GM12878 (cell line): ENCODE data around the gene DNMT3A. TPM values are rescaled to one million over a fixed set of nuclear protein-coding genes. Genes with fewer than 3 reads are reported as not detected.

Source experiments
- ATAC-seq: fragments of 200-7000 bp; cut with Tn5 transposase; 3 replicates; pipeline ENCODE4 v1.9.1; 2020; ENCODE audit warnings: mild to moderate bottlenecking, moderate library complexity
- BruUV-seq: library from RNA; stranded (reverse); fragments of 400-500 nt; replicated peaks from 2 replicates; lab custom pipeline; 2021; lab: Mats Ljungman, UMichigan
- CTCF ChIA-PET: fragments of 300-600 bp; sonication (Branson Sonifier 250); formaldehyde crosslinking; extraction: SDS; loops from one replicate; lab custom pipeline; 2021; ENCODE audit warnings: inconsistent platforms; lab: Yijun Ruan, JAX
- POLR2A ChIA-PET: fragments of 350-600 bp; formaldehyde crosslinking; extraction: SDS; loops from one replicate; lab custom pipeline; 2021; ENCODE audit warnings: inconsistent platforms; lab: Charles Lee
- RAD21 ChIA-PET: fragments of 300-600 bp; sonication (Branson Sonifier 250); formaldehyde crosslinking; loops from one replicate; lab custom pipeline; 2023; ENCODE audit warnings: antibody characterized with exemption; ENCODE audit not compliant: unreplicated experiment; lab: Charles Lee
- SMC1A ChIA-PET: fragments of 300-600 bp; sonication (Branson Sonifier 250); formaldehyde crosslinking; loops from one replicate; lab custom pipeline; 2023; ENCODE audit not compliant: unreplicated experiment, uncharacterized antibody; lab: Charles Lee
- DNase-seq: peaks from one replicate; pipeline ENCODE4 v3.0.0-alpha.2; 2011; ENCODE audit warnings: low read depth, low spot score
- FAIRE-seq: peaks from 3 replicates; lab custom pipeline; 2011; peaks lifted over from hg19 to GRCh38; lab: Jason Lieb, UNC
- H2AFZ ChIP-seq: 2 replicates; pipeline ENCODE4 v1.6.0; 2011; ENCODE audit warnings: low read depth, low read length, control low read depth; ENCODE audit not compliant: control insufficient read depth
- H3K27ac ChIP-seq: 2 replicates; pipeline ENCODE4 v1.5.1; 2011; ENCODE audit warnings: control low read depth; ENCODE audit not compliant: control insufficient read depth, insufficient read depth
- H3K27me3 ChIP-seq, 2 experiments: replicated peaks in 1 of 2; 2 replicates each; pipeline versions ENCODE4 v1.6.0 to v1.6.1; 2011; ENCODE audit warnings: low read length in 1 of 2; ENCODE audit not compliant: control insufficient read depth in 2 of 2, insufficient read depth in 2 of 2
- H3K36me3 ChIP-seq, 2 experiments: 2 replicates each; pipeline ENCODE4 v1.5.1; 2011; ENCODE audit warnings: low read length in 1 of 2; ENCODE audit not compliant: control insufficient read depth in 2 of 2, insufficient read depth in 2 of 2
- H3K4me1 ChIP-seq: 2 replicates; pipeline ENCODE4 v1.6.1; 2011; ENCODE audit warnings: mild to moderate bottlenecking, low read length, moderate library complexity, mixed read lengths; ENCODE audit not compliant: control insufficient read depth, insufficient read depth
- H3K4me2 ChIP-seq: 2 replicates; pipeline ENCODE4 v1.6.0; 2011; ENCODE audit warnings: control low read depth; ENCODE audit not compliant: control insufficient read depth, insufficient read depth
- H3K4me3 ChIP-seq: fragments of 200-600 bp; sonication (generic); 2 replicates; pipeline ENCODE4 v1.5.1; 2016
- H3K79me2 ChIP-seq: 2 replicates; pipeline ENCODE4 v1.6.0; 2011; ENCODE audit warnings: low read length; ENCODE audit not compliant: control insufficient read depth, insufficient read depth
- H3K9ac ChIP-seq: 2 replicates; pipeline ENCODE4 v1.8.0; 2011; ENCODE audit warnings: low read length, control low read depth, mixed read lengths; ENCODE audit not compliant: control insufficient read depth, insufficient read depth
- H3K9me3 ChIP-seq: replicated peaks from 3 replicates; pipeline ENCODE4 v1.5.1; 2011; ENCODE audit warnings: mild to moderate bottlenecking, low read length; ENCODE audit not compliant: control insufficient read depth, insufficient read depth
- H4K20me1 ChIP-seq: 2 replicates; pipeline ENCODE4 v1.6.0; 2011; ENCODE audit not compliant: control insufficient read depth, insufficient read depth
- PAX5 ChIP-seq: IDR thresholded peaks from 2 replicates; pipeline ENCODE4 v1.6.1; 2011; ENCODE audit warnings: low read depth, low read length, borderline replicate concordance
- WGBS: methylation state at CpG from one replicate; pipeline ENCODE4 v1.1.6; 2016; ENCODE audit warnings: low lambda C conversion rate; ENCODE audit not compliant: insufficient replicate concordance, insufficient coverage; ENCODE audit errors: missing lambda C conversion rate; 5-methylcytosine and 5-hydroxymethylcytosine counted together
- in situ Hi-C: fragments of 300-500 bp; cut with MboI; formaldehyde crosslinking; loops from 9 replicates; pipeline ENCODE4 v1.14.3; 2018; ENCODE audit warnings: mixed read lengths
- intact Hi-C: fragments of 100-400 bp; cut with micrococcal nuclease; formaldehyde crosslinking; loops from one replicate; pipeline ENCODE4 v1.14.2; 2022; ENCODE audit not compliant: unreplicated experiment
- polyA plus RNA-seq, 11 experiments: library from polyadenylated mRNA; depleted of rRNA in 4 of 11; unstranded in 6 of 11; stranded (reverse) in 5 of 11; fragments of >200 nt; fragmentation: Nextera tagmentation in 4 of 11; fragmentation: Illumina TruSeq in 1 of 11; extraction: Ambion mirVana in 4 of 11; extraction: Trizol in 1 of 11; gene quantifications; 1 replicate in 1 of 11; 2 replicates in 10 of 11; pipeline versions ENCODE4 v1.2.1 to v1.2.3, GENCODE V29; 2011 to 2016; ENCODE audit warnings: inconsistent platforms in 2 of 11, missing spikeins in 2 of 11, low read depth in 1 of 11
- total RNA-seq, 4 experiments: library from RNA; depleted of rRNA in 3 of 4; stranded (reverse); fragments of >200 nt in 3 of 4; fragmentation: Illumina TruSeq in 1 of 4; extraction: Trizol in 1 of 4; gene quantifications; 2 replicates each; pipeline versions ENCODE4 v1.2.1 to v1.2.3, GENCODE V29; 2013 to 2021
- TF ChIP-seq, protein P1 (sequence below): fragments of 450-650 bp; IDR thresholded peaks from 2 replicates; pipeline ENCODE4 v1.6.1; 2017; ENCODE audit warnings: low read depth, mild to moderate bottlenecking, moderate library complexity

Gene DNMT3A
- total and polyA plus RNA-seq, 10 of the 15 experiments (the other 5 are each of a cell fraction or from before 2014, with no cell fraction given): 7.4 to 51.6 (median 17.4) TPM

- intact Hi-C loops: loop anchor here (5.0 kb wide), 2 partner anchors 39 to 264 kb away; partner anchors contain the start of gene DNMT3A
- no peaks in the 10 kb centered on the region for H3K9me3 ChIP-seq
- in situ Hi-C loops: loop anchor here (5.0 kb wide), 1 partner anchor 114 kb away; no protein-coding TSS in a partner anchor
- H4K20me1 ChIP-seq: no peaks in the 10 kb centered on the region
- ChIA-PET CTCF (interaction anchor here (0.7 to 5.8 kb wide), 6 partner anchors 9 to 361 kb away, joined by 3 to 59 read pairs (median 4); no protein-coding TSS in a partner anchor), POLR2A (interaction anchor here (1.2 to 1.5 kb wide), 4 partner anchors 9 to 58 kb away, joined by 3 to 5 read pairs (median 4); no protein-coding TSS in a partner anchor), SMC1A (interaction anchor here (0.6 to 4.1 kb wide), 7 partner anchors 9 to 281 kb away, joined by 3 to 35 read pairs (median 5); no protein-coding TSS in a partner anchor), RAD21 (interaction anchor here (1.3 to 3.0 kb wide), 2 partner anchors 26 to 96 kb away, joined by 4 to 41 read pairs; no protein-coding TSS in a partner anchor)
- no peak overlapping the region for H3K4me3 ChIP-seq
- FAIRE-seq (no peak), ATAC-seq (no peak), DNase-seq (no peak)
- BruUV-seq: no TSS peak
- no peaks in the 10 kb centered on the region for H3K79me2 ChIP-seq
- no peak overlapping the region for H3K27ac ChIP-seq
- WGBS: 97% methylated on average over 21 of the region's 21 CpGs
- H3K4me1 ChIP-seq: peaks cover 30% of the 10 kb centered on the region
- no peaks in the 10 kb centered on the region for H3K27me3 ChIP-seq
- no peak overlapping the region for H2AFZ ChIP-seq
- TF ChIP-seq, protein P1, sequence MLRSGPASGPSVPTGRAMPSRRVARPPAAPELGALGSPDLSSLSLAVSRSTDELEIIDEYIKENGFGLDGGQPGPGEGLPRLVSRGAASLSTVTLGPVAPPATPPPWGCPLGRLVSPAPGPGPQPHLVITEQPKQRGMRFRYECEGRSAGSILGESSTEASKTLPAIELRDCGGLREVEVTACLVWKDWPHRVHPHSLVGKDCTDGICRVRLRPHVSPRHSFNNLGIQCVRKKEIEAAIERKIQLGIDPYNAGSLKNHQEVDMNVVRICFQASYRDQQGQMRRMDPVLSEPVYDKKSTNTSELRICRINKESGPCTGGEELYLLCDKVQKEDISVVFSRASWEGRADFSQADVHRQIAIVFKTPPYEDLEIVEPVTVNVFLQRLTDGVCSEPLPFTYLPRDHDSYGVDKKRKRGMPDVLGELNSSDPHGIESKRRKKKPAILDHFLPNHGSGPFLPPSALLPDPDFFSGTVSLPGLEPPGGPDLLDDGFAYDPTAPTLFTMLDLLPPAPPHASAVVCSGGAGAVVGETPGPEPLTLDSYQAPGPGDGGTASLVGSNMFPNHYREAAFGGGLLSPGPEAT: no peak
- 0 out of 2 replicates have a peak, but pooled peaks have one; percentile 1 for TF ChIP-seq PAX5
- no peak overlapping the region for H3K9ac ChIP-seq
- H3K36me3 ChIP-seq: peaks cover 10 to 23% of the 10 kb centered on the region in 2 experiments; a peak in 3 of 4 replicates
- H3K4me2 ChIP-seq: no peak overlapping the region; the same call in 1 of the 2 replicates
These were observed 38.0 kb downstream of the DNMT3A start for GRCh38 chr2:25303633-25304236.
